ENCODE results near the gene JAGN1.

DNA sequence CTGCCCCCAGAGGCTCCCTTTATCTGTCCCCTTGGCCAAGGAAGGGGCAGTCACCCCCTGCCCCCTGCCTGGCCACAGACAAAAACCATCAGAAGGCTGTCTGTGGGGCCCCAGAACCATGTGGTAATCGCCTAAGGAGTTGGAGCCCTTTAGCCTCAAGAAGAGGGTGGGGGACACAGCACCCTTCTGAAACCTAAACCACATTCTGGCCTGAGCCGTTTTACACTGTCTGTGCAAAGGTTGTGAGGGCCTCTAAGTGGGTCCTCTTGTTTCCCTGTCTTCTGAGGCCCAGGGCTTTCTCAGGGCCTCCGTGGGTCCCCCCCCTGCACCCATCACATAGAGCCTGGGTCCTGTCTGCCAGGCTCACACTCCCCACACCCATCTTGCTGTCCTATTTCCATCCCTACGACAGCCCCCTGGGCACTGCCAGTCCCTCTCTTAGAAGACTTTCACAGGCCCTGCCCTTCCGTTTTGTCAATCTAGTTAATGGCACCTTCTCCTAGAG, 28.7 kb upstream of the JAGN1 start:
- no peak for TF ChIP-seq CTCF (IDR thresholded peaks at IDR 0.05)
- no peak for TF ChIP-seq EZH2 (IDR thresholded peaks at IDR 0.05)
- no peak for TF ChIP-seq EZH2phosphoT487 (IDR thresholded peaks at IDR 0.05)
